B cell (primary cell): ENCODE results near the gene KCNJ5. TPM values are rescaled to one million over a fixed set of nuclear protein-coding genes. Genes with fewer than 3 reads are reported as not detected.

Experiments
- ATAC-seq: fragments of 200-7000 bp; cut with Tn5 transposase; one replicate; pipeline ENCODE4 v1.10.0; 2021; ENCODE audit warnings: low read depth, mild to moderate bottlenecking, moderate number of reproducible peaks, moderate library complexity
- CTCF ChIA-PET: fragments of 350-600 bp; sonication (Branson Sonifier 250); formaldehyde crosslinking; loops from one replicate; lab custom pipeline; 2021; ENCODE audit warnings: antibody characterized with exemption, inconsistent platforms; lab: Charles Lee
- POLR2A ChIA-PET: fragments of 350-600 bp; sonication (Branson Sonifier 250); formaldehyde crosslinking; loops from one replicate; lab custom pipeline; 2021; ENCODE audit warnings: antibody characterized with exemption; lab: Charles Lee
- DNase-seq: peaks from one replicate; pipeline ENCODE4 v3.0.0; 2013
- H2AFZ ChIP-seq: 2 replicates; pipeline ENCODE4 v1.6.1; 2012; ENCODE audit warnings: mild to moderate bottlenecking, low read depth, low read length; ENCODE audit not compliant: insufficient read depth, poor library complexity, severe bottlenecking
- H3K27ac ChIP-seq, 2 donors: 1 replicate in 1 of 2; 2 replicates in 1 of 2; pipeline ENCODE4 v1.5.1; 2012 to 2013; ENCODE audit warnings: low read length in 2 of 2, mild to moderate bottlenecking in 2 of 2, moderate library complexity in 1 of 2
- H3K27me3 ChIP-seq, 4 experiments: fragments of 200-600 bp in 1 of 4; sonication (generic) in 1 of 4; replicated peaks in 1 of 4; 1 replicate in 2 of 4; 2 replicates in 2 of 4; pipeline versions ENCODE4 v1.6.1 to v1.7.0; 2013 to 2016; ENCODE audit warnings: low read length in 3 of 4, mild to moderate bottlenecking in 2 of 4, mixed read lengths in 1 of 4, moderate library complexity in 1 of 4; ENCODE audit not compliant: insufficient read depth in 4 of 4, control insufficient read depth in 3 of 4; ENCODE audit errors: control extremely low read depth in 1 of 4
- H3K36me3 ChIP-seq, 2 experiments: replicated peaks in 1 of 2; 1 replicate in 1 of 2; 2 replicates in 1 of 2; pipeline versions ENCODE4 v1.6.1 to v1.7.1; 2013; ENCODE audit warnings: low read length in 1 of 2; ENCODE audit not compliant: insufficient read depth in 2 of 2, control insufficient read depth in 1 of 2; ENCODE audit errors: control extremely low read depth in 1 of 2, extremely low read depth in 1 of 2
- H3K4me1 ChIP-seq, 2 donors: fragments of 200-600 bp in 1 of 2; sonication (generic) in 1 of 2; 1 replicate in 1 of 2; 2 replicates in 1 of 2; pipeline versions ENCODE4 v1.5.1 to v1.6.1; 2013 to 2017; ENCODE audit warnings: low read length in 2 of 2; ENCODE audit not compliant: control insufficient read depth in 2 of 2, insufficient read depth in 2 of 2
- H3K4me2 ChIP-seq: replicated peaks from 2 replicates; pipeline ENCODE3; 2012; ENCODE audit warnings: mild to moderate bottlenecking, low read depth, low read length; ENCODE audit not compliant: poor library complexity, severe bottlenecking
- H3K4me3 ChIP-seq, 5 experiments: fragments of 200-600 bp in 1 of 5; sonication (generic) in 1 of 5; 1 replicate in 3 of 5; 2 replicates in 2 of 5; pipeline versions ENCODE4 v1.5.1 to v1.7.0; 2011 to 2016; ENCODE audit warnings: low read length in 4 of 5, mild to moderate bottlenecking in 4 of 5, low read depth in 2 of 5, control low read depth in 1 of 5, moderate library complexity in 1 of 5; ENCODE audit not compliant: insufficient read depth in 1 of 5; ENCODE audit errors: control extremely low read depth in 1 of 5, extremely low read depth in 1 of 5
- H3K79me2 ChIP-seq: fragments of 200-600 bp; sonication (generic); one replicate; pipeline ENCODE4 v1.6.0; 2016; ENCODE audit warnings: low read length; ENCODE audit not compliant: control insufficient read depth, insufficient read depth
- H3K9ac ChIP-seq: fragments of 200-600 bp; sonication (generic); 2 replicates; pipeline ENCODE4 v1.6.1; 2017; ENCODE audit warnings: mild to moderate bottlenecking, low read length, moderate library complexity
- H3K9me3 ChIP-seq, 3 donors: one replicate each; pipeline versions ENCODE4 v1.6.1 to v1.7.1; 2013; ENCODE audit warnings: low read length in 2 of 3; ENCODE audit not compliant: control insufficient read depth in 2 of 3, insufficient read depth in 1 of 3; ENCODE audit errors: control extremely low read depth in 1 of 3
- H4K20me1 ChIP-seq: 2 replicates; pipeline ENCODE4 v1.6.0; 2012; ENCODE audit warnings: mild to moderate bottlenecking, low read length; ENCODE audit not compliant: insufficient read depth, control insufficient read depth, poor library complexity, severe bottlenecking
- H3K27ac Mint-ChIP-seq: one replicate; pipeline ENCODE4 v1.8.0; 2021; ENCODE audit warnings: mixed read lengths
- H3K27me3 Mint-ChIP-seq: one replicate; pipeline ENCODE4 v1.8.0; 2021; ENCODE audit warnings: mixed read lengths
- H3K4me1 Mint-ChIP-seq: one replicate; pipeline ENCODE4 v1.8.0; 2021; ENCODE audit warnings: mixed read lengths
- H3K4me3 Mint-ChIP-seq: one replicate; pipeline ENCODE4 v1.8.0; 2021; ENCODE audit warnings: mixed read lengths
- H3K9me3 Mint-ChIP-seq: one replicate; pipeline ENCODE4 v1.8.0; 2022; ENCODE audit warnings: mixed read lengths; ENCODE audit not compliant: insufficient read depth
- CTCF ChIP-seq: fragments of 200-600 bp; IDR thresholded peaks from one replicate; pipeline ENCODE4 v1.8.0; 2022; ENCODE audit warnings: antibody characterized with exemption, mild to moderate bottlenecking
- EZH2 ChIP-seq: IDR thresholded peaks from 2 replicates; pipeline ENCODE4 v1.6.1; 2012; ENCODE audit warnings: borderline replicate concordance, low read depth, mild to moderate bottlenecking, moderate library complexity, low read length; ENCODE audit not compliant: insufficient read depth, poor library complexity, severe bottlenecking
- WGBS: methylation state at CpG from one replicate; pipeline ENCODE4 v1.1.5; 2013; ENCODE audit warnings: missing lambda C conversion rate; ENCODE audit not compliant: insufficient coverage; 5-methylcytosine and 5-hydroxymethylcytosine counted together
- intact Hi-C: fragments of 100-400 bp; cut with micrococcal nuclease; formaldehyde crosslinking; loops from one replicate; pipeline ENCODE4 v1.10.0; 2022
- polyA plus RNA-seq: library from polyadenylated mRNA; depleted of rRNA; stranded (reverse); fragments of >200 nt; gene quantifications from 2 replicates; pipeline ENCODE4 v1.2.3, GENCODE V29; 2012
- total RNA-seq, 2 donors: library from RNA; stranded (reverse); fragments of 120-200 nt in 1 of 2; gene quantifications; 1 replicate in 1 of 2; 2 replicates in 1 of 2; pipeline versions ENCODE4 v1.2.3 to v1.2.4, GENCODE V29; 2013 to 2022

The KCNJ5 gene
- total and polyA plus RNA-seq, 2 donors (not counting 1 experiment from before 2014, with no cell fraction given): 0.01 TPM; not detected in 1

GRCh38 chr11:128946648-128947047 lies 55.5 kb downstream of the KCNJ5 start:
- WGBS: no CpG with 5 or more reads among the region's 2 CpGs
- intact Hi-C loops: no loop called here

DNA sequence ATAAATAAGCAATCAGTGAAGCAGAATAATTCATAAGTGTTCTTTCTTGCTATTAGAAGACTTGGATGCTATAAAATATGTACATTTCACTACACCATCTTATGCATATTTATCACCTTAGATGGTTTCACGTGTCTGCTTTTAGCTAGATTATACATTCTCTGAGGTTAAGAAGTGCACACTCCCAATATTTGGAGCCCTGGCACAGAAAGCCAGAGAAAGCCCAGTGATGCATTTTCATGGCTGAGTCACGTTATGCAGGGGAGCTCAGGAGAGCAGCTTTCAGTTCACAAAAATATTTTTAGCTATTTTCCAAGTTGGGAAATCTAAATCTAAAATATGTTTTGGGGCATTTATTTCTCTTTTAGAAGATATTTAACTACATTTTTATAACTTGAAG lies 56.6 kb downstream of the KCNJ5 start:
- no peak overlapping the region for H3K9ac ChIP-seq
- ChIA-PET POLR2A (no interaction called here), CTCF (interaction anchor here (1.8 to 3.9 kb wide), 5 partner anchors 9 to 790 kb away, joined by 4 to 45 read pairs (median 10); no protein-coding TSS in a partner anchor)
- Mint-ChIP-seq H3K27ac (no peak overlapping the region), H3K4me1 (no peaks in the 10 kb centered on the region), H3K27me3 (peaks cover 38% of the 10 kb centered on the region), H3K9me3 (no peaks in the 10 kb centered on the region), H3K4me3 (no peak overlapping the region)
- no peaks in the 10 kb centered on the region for H3K79me2 ChIP-seq
- H3K36me3 ChIP-seq: no peaks in the 10 kb centered on the region
- DNase-seq (no peak), ATAC-seq (no peak)
- H3K27ac ChIP-seq: no peak overlapping the region
- peaks cover 0 to 25% (median 7%) of the 10 kb centered on the region in 4 experiments for H3K27me3 ChIP-seq
- H3K9me3 ChIP-seq: no peaks in the 10 kb centered on the region
- no peak for TF ChIP-seq CTCF
- TF ChIP-seq EZH2: no peak
- H3K4me3 ChIP-seq: no peak overlapping the region
- no peaks in the 10 kb centered on the region for H3K4me1 ChIP-seq
- H4K20me1 ChIP-seq: no peaks in the 10 kb centered on the region
- H3K4me2 ChIP-seq: no peak overlapping the region
- intact Hi-C loops: no loop called here
- no peak overlapping the region for H2AFZ ChIP-seq
- WGBS: no CpG with 5 or more reads among the region's 2 CpGs

More at GRCh38 chr11:128946648-128947047, 55.5 kb downstream of the KCNJ5 start:
- no peak overlapping the region for H3K9ac ChIP-seq
- no peak overlapping the region for H3K27ac ChIP-seq
- H3K9me3 ChIP-seq: peaks cover 0 to 2% (median 0%) of the 10 kb centered on the region in 3 donors
- ATAC-seq (no peak), DNase-seq (no peak)
- H3K9me3 Mint-ChIP-seq: no peaks in the 10 kb centered on the region
- peaks cover 0 to 31% (median 5%) of the 10 kb centered on the region in 4 experiments for H3K27me3 ChIP-seq
- H2AFZ ChIP-seq: no peak overlapping the region
- peaks cover 35% of the 10 kb centered on the region for H3K27me3 Mint-ChIP-seq
- no peaks in the 10 kb centered on the region for H3K4me1 ChIP-seq
- H4K20me1 ChIP-seq: no peaks in the 10 kb centered on the region
- no peaks in the 10 kb centered on the region for H3K36me3 ChIP-seq
- H3K4me2 ChIP-seq: no peak overlapping the region
- no peak overlapping the region for H3K27ac Mint-ChIP-seq
- no peak for TF ChIP-seq EZH2
- H3K4me1 Mint-ChIP-seq: no peaks in the 10 kb centered on the region
- no peak overlapping the region for H3K4me3 Mint-ChIP-seq
- no peak overlapping the region for H3K4me3 ChIP-seq
- ChIA-PET POLR2A (no interaction called here), CTCF (interaction anchor here (1.0 to 3.8 kb wide), 4 partner anchors 10 to 789 kb away, joined by 4 to 24 read pairs (median 4); no protein-coding TSS in a partner anchor)
- no peaks in the 10 kb centered on the region for H3K79me2 ChIP-seq
